ENCODE results near the gene NSUN3.
A peak's percentile ranks its signal among the peaks of the same experiment; 100 is the strongest.
"Not testable (repeated sequence)": the region's sequence is repeated elsewhere in the genome, so short reads cannot be mapped to it uniquely, and the experiment has no call there.

The NSUN3 gene

DNA sequence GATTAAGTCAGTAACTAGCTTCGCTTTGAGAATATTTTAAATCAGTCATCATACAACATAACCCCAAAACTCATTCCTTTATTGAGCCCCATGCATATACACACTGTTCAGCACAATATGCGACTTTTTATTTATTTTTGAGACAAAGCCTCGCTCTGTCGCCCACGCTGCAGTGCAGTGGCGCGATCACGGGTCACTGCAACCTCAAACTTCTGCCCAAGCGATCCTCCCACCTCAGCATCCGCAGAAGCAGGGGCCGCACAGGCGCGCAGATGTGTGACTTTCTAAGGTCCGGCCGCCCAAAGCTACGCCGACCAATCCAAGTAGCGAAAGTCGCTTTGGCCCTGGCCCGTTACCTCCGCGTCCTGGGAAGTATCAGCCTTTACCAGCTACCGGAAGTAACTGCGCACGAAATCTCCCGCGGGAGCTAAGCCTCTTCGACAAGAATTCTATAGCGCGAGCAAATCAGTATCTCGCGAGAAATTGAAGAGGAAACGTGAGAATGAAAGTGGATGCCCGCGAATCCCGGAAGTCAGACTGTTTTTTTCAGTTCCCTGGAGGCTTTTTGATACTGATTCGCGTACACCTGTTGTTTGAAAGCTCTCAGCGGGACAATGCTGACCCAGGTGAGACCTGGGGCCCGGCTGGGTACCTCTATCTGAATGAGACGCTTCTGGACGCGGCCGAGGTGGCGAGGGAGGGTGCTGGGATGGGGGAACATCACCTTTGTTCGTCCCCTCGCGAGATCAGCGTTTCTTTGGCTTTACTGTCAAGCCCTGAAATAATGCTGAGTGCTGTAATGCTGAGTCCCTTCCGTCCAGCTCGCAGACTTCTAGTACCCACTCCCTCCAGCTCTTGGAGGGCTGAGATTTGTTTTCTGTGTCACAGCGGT, at the start of gene NSUN3, which contains the start of gene DHFR2:
TSS of gene NSUN3 (plus strand) at position 549 of the 892 bp plus-strand sequence. CDS start at position 615, 66 bp downstream.
TSS of gene DHFR2 (minus strand) at position 404 of the 892 bp plus-strand sequence. CDS start 1,405 bp downstream, outside the sequence.
- DNase-seq, result peak; percentile 95

GRCh38 chr3:94015025-94015424, 47.8 kb upstream of the NSUN3 start:
- no peak for DNase-seq

DNA sequence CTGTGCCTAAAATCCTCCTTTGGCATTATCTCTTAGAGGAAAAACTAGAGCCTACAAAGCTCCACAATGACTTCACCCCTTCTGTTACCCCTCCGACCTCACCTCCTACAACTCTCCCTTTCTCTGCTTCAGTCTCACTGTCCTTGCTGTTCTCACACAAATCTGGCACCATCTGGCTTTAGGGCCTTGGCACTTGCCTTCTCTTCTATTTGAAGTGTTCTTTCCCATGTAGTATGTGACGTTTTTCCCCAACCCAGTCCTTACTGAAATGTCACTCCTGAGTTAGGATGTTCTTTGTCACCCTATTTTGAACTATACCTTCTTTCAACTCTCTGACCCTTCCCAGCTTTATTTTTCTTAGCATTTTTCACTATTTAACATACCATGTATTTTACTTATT, 43.2 kb upstream of the NSUN3 start:
- DNase-seq, result no peak

GRCh38 chr3:94020293-94020692, 42.6 kb upstream of the NSUN3 start:
- DNase-seq, result no peak

DNA sequence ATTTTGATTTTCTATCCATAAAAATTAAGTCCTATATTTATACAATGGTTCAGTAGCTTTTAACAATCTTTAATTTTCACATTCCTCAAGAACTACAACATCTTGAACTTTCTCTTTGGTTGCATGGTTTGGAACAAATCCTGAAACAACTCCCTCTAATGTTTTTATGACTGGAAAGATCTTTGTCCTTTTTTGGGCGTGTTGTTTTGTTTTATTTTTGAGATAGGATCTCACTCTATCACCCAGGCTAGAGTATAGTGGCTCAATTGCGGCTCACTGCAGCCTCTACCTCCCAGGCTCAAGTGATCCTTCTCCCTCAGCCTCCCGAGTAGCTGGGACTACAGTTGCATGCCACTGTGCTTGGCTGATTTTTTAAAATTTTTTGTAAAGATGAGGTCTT, 38.5 kb upstream of the NSUN3 start:
- DNase-seq, result no peak

DNA sequence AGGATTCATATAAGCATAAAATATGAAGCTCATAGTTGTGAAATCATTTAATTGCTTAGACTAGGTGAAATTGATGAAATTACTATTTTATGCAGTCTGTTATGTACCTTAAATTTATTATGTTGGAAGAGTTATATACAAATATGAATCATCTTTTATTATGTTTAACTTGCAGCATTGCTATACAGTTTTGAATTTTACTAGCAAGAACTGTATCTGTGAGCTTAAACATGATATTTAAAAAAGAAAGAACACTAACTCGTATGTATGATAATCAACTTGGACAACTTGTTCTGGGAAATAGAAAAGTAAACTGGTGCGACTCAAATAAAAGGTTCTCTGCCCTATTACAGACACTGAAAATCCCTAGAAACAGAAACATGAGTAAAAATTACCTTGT, 36.2 kb upstream of the NSUN3 start:
- DNase-seq, result no peak

DNA sequence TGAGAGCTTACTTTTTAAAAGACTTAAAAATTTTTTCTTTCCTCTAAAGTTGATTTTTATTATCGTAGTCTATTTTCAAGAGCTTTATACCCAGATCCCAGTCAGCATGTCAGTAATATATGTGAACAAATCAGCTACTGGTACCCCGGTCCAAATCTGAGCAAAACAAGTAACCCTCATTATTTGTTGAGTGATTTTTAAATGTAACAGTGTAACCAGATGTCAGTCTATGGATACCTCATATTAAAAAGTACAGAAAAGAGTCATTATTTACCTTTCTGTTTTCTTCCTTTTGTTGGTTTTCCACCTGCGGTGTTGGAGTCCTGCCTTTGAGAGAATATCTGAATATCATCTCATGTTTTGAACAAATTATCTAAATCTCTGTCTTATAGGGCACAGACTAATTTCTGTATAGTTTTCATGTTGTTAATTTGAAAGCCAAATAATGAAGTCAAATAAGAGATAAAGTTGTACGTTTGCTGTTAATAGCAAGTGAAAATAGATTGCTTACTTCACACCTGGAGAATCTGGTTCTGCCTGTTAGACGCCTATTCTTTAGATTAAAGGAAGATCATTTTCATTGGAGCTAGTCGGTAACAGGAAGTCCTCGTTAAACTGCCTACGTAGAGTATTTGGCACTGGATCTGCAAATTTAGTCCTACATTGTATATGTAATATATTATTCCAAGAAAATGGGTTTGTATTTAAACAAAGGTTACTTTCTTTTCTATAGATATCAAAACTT, 34.6 kb upstream of the NSUN3 start, which contains the start of gene STX19:
TSS of gene STX19 (minus strand) at position 505 of the 745 bp plus-strand sequence. CDS start 13,328 bp downstream, outside the sequence.
- peak; percentile 7 for DNase-seq

DNA sequence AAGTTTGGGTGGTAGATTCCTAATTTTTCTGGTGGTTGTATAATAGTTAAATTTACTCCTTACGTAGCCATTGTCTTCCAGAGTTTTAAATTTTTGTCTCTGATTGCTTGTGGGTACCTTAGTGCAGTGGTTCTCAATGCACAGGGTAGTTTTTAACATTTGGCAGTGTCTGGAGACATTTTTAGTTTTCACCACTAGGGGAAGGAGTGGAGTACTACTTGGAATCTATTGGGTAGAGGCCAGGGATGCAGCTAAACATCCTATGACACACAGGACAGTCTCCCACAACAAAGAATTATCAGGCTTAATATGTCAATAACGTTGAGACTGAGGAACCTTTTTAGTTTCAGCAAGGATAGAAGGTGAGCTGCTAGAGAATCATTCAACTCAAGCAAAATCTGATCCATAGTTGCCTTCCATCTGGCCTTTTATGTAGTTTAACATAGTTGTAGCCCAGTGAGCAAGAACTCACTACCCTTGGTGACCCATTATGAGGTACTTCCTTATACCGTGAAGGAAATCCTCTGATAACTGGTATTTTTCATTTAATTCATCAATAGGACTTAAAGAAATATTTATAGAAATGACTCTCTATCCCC, 25.9 kb upstream of the NSUN3 start:
- no peak for DNase-seq

DNA sequence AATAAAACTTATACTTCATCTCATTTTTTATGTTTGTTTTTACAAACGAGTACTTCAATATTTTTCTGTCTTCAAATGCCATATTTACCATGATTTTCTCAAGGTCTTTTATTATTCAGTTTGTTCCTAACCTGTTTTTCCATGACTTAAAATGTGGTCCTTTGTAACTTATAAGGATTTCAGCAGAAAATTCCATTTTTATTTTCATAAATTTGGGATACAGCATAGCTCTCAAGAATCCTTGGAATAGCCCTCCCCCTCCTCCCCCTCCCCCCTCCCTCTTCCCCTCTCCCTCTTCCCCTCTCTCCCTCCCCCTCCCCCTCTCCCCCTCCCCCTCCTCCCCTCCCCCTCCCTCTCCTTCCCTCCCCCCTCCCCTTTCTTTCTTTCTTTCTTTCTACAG, 19.6 kb upstream of the NSUN3 start:
- DNase-seq, result no peak

- DNase-seq, result not testable (repeated sequence)
Measured at GRCh38 chr3:94044100-94044936, 18.5 kb upstream of the NSUN3 start.

DNA sequence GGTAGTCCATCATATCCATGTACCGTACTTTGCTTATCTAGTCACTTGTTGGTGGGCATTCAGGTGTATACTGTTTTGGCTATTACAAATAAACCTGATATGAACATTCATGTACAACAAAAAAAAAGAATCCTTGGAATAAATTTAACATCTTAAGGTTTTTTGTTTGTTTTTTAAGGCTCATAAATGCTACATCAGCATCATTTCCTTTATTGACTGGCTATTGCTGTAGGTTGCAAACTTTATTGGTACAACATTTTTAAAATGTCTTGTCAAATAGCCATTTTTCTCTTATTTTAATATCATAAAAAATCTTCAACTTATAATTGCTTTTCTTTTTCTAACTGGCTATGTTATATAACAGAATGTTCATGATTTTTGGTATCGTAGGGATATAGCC, 16.3 kb upstream of the NSUN3 start:
- DNase-seq, result no peak

DNA sequence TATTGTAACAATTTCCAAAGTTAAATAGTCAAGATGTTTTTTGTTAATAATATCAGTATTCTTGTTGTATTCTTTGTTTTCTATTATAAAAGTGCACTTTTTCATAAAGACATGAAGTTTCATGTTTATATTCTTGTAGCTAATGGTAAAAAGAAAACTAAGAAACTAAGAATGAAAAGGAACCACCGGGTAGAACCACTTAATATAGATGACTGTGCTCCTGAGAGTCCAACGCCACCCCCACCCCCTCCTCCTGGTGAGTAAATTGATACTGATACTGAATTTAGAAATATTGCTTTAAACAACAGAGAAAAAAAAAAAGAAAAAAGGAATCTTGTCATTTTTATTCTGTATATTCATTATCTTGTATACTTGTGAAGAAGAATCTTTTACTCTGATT, 13.6 kb upstream of the NSUN3 start:
- DNase-seq, result no peak

DNA sequence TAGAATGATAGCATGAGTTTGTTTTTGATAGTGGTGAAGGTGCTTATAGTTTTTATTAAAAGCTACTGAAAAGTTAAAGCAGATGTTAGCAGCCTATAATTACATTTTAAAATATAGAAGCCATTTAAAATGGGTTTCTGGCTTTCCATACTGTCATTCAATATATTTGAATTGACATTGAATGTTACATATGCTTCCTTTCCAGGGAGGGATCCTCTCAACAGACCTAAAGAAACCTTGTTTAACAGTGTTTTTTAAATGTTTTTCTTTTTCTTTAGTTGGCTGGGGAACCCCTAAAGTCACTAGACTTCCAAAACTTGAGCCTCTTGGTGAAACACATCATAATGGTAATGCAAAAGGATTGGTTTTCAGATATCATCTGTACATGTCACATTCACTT, 12.3 kb upstream of the NSUN3 start:
- no peak for DNase-seq

DNA sequence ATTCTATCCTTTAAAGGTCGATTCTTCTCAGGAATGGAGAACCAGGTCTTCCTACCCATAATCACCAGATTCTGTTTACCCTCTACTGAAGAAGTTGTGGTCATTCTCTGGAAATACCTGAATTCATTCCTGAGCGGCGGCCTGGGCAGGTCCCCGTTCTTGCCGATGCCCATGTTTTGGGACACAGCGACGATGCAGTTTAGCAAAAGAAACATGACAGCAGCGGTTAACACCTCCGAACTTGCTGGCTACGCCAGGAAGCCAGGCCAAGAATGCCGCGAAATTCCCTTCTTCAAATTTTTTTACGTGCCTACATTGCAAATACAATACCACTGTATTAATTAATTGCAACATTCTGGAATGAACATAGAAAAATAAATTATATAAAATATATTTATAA, 1.6 kb upstream of the NSUN3 start:
- DNase-seq, result no peak

- DNase-seq, result no peak
Measured at GRCh38 chr3:94063496-94064119, 747 bp downstream of the NSUN3 start.

DNA sequence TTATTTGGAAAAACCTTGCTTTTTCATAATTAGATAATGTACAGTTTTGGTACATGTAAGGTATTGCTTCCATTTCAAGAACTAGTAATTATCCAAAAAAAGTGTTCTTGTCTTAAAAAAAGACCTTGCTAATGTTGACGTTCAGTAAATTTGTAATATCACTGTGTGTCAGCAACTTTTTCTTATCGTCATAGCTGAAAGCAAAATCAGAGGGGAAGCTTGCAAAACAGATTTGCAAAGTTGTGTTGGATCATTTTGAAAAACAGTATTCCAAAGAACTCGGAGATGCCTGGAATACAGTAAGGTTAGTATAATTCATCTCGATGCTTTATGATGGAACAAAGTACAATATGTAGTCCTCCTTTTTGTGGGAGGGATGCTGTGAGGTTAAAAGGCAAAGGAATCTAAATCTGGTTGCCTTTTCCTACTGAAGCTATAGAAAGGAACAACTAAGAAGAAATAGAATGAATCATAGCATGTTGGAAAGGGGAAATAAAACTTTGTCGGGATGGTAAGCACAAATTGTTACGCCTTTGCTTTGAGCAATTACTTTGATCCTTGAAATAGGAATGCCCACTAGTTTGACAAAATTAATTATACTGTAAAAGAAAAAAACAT, 1.5 kb downstream of the NSUN3 start:
- no peak for DNase-seq

DNA sequence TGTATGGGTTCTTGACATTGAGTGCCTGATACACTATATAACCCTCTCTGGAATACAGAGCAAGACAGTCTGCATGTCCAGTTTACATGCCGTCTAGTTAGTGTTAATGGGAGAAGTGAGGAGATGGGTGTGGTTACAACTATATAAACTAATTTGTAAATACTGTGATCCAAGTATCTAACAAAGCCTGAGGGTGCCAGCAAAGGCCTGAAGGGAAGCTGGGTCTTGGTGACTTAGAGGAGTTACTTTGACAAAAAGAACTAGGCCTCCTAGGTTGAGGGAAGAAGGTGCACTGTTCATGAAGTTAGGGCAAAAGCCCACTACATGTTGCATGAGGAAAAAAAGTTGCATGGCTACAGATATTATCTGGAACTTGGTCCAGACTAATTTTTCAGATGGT, 2.3 kb downstream of the NSUN3 start:
- no peak for DNase-seq

- DNase-seq, result no peak
Measured at GRCh38 chr3:94065819-94066480, 3.1 kb downstream of the NSUN3 start.

- DNase-seq, result no peak
Measured at GRCh38 chr3:94066506-94067500, 3.9 kb downstream of the NSUN3 start.

All from NCI-H345 (cell line).